ENCODE results near the gene RUBCN.

- TF ChIP-seq, protein P1, sequence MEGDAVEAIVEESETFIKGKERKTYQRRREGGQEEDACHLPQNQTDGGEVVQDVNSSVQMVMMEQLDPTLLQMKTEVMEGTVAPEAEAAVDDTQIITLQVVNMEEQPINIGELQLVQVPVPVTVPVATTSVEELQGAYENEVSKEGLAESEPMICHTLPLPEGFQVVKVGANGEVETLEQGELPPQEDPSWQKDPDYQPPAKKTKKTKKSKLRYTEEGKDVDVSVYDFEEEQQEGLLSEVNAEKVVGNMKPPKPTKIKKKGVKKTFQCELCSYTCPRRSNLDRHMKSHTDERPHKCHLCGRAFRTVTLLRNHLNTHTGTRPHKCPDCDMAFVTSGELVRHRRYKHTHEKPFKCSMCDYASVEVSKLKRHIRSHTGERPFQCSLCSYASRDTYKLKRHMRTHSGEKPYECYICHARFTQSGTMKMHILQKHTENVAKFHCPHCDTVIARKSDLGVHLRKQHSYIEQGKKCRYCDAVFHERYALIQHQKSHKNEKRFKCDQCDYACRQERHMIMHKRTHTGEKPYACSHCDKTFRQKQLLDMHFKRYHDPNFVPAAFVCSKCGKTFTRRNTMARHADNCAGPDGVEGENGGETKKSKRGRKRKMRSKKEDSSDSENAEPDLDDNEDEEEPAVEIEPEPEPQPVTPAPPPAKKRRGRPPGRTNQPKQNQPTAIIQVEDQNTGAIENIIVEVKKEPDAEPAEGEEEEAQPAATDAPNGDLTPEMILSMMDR (IDR thresholded peaks at IDR 0.05; ENCODE audit: insufficient read depth, low read depth, low read length) = no peak
- no peak for TF ChIP-seq EZH2 (IDR thresholded peaks at IDR 0.05; ENCODE audit: insufficient read depth, low read length)
Observed at GRCh38 chr3:197758512-197758911, 21.8 kb upstream of the RUBCN start.

Data from astrocyte (in vitro differentiated cells and primary cell).